ENCODE measurements around the gene PDE11A.

DNA sequence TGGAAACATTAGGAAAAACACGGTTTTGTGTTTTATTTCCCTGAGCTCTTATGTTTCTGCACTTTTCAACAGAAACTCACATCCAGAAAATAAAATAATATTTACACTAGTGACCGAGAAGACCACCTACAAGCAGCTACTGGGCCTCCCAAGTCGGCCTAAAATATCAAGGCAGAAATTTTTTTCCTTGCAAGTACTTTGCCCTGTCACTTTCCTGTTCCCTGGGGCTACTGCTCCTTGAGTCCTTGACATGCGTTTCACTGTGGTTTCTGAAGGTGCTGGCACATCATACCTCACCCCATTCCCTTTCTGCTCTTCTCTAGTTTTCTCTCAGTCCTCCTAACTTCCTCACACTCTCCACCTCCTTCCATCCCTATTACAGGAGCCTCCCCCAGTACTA is 400.9 kb downstream of the PDE11A start:
- TF ChIP-seq CTCF (IDR thresholded peaks at IDR 0.05 in 2 of 3, conservative IDR thresholded peaks at IDR 0.05 in 1 of 3; ENCODE audit: borderline replicate concordance in 1 of 3, insufficient read depth in 1 of 3, low read depth in 2 of 3, low read length in 2 of 3): no peak
- no peak for TF ChIP-seq YY1 (IDR thresholded peaks at IDR 0.05; ENCODE audit: extremely low read depth, insufficient replicate concordance, low read depth, low read length)
- TF ChIP-seq EZH2 (IDR thresholded peaks at IDR 0.05): no peak
- no peak for TF ChIP-seq EZH2phosphoT487 (IDR thresholded peaks at IDR 0.05; ENCODE audit: borderline replicate concordance)
- no peak for TF ChIP-seq JUND (IDR thresholded peaks at IDR 0.05)
- no peak for TF ChIP-seq TCF7L2 (IDR thresholded peaks at IDR 0.05; ENCODE audit: borderline replicate concordance, extremely low read depth, insufficient read depth, insufficient read length)
- no peak for TF ChIP-seq SRF (IDR thresholded peaks at IDR 0.05; ENCODE audit: low read depth)
- no peak for TF ChIP-seq SP1 (IDR thresholded peaks at IDR 0.05; ENCODE audit: low read depth)
- TF ChIP-seq POLR2AphosphoS5 (IDR thresholded peaks at IDR 0.05; ENCODE audit: low read depth, low read length): no peak
